ENCODE data around the gene TIMP3. TPM values are rescaled to one million over a fixed set of nuclear protein-coding genes. Genes with fewer than 3 reads are reported as not detected.

The TIMP3 gene
- total and polyA plus RNA-seq, 2 of the 4 experiments (the other 2 are of a cell fraction), result 98.8 to 179 TPM

- peaks cover 8% of the 10 kb centered on the region for H3K27me3 ChIP-seq (ENCODE audit: control insufficient read depth, insufficient read depth, low read length)
- H3K4me1 ChIP-seq (ENCODE audit: control insufficient read depth, insufficient read depth, low read length), result no peaks in the 10 kb centered on the region
- H2AK5ac ChIP-seq (ENCODE audit: low read depth, low read length), result no peak overlapping the region
- H2AFZ ChIP-seq (replicated peaks; ENCODE audit: low read length, poor library complexity), result no peak overlapping the region
- no peak overlapping the region for H3K18ac ChIP-seq (ENCODE audit: low read depth, low read length)
- H3K9me3 ChIP-seq (ENCODE audit: control insufficient read depth, insufficient read depth, low read length), result no peaks in the 10 kb centered on the region
- H3K36me3 ChIP-seq (ENCODE audit: control insufficient read depth, insufficient read depth, low read length), result no peaks in the 10 kb centered on the region
- H4K5ac ChIP-seq (ENCODE audit: low read depth, low read length), result no peak overlapping the region
- DNase-seq, result no peak
- no peak overlapping the region for H2BK15ac ChIP-seq (ENCODE audit: low read depth, low read length)
- no peak overlapping the region for H3K4me3 ChIP-seq (ENCODE audit: insufficient read depth, low read depth, low read length)
- H3K4me2 ChIP-seq (ENCODE audit: low read depth, low read length), result no peak overlapping the region
- in situ Hi-C loops (cut with MboI; ENCODE audit: low sequenced_read_pairs) (no loop called here), dilution Hi-C loops (cut with HindIII; ENCODE audit: low sequenced_read_pairs, unreplicated experiment) (no loop called here), intact Hi-C loops (cut with micrococcal nuclease) (no loop called here)
- ChIA-PET CTCF (no interaction called here), POLR2A (ENCODE audit: unreplicated experiment) (no interaction called here)
- TF ChIP-seq RAD21 (IDR thresholded peaks at IDR 0.05; ENCODE audit: low read length), result no peak
- no peak overlapping the region for H2AK9ac ChIP-seq (replicated peaks; ENCODE audit: low read depth, low read length, poor library complexity)
- H4K20me1 ChIP-seq (ENCODE audit: insufficient read depth, low read length), result no peaks in the 10 kb centered on the region
- H2BK5ac ChIP-seq (ENCODE audit: low read depth, low read length, poor library complexity, severe bottlenecking), result no peak overlapping the region
- no peak for ATAC-seq (ENCODE audit: low read depth)
- no peaks in the 10 kb centered on the region for H3K79me1 ChIP-seq (ENCODE audit: low read depth in 1 of 2, low read length in 2 of 2)
- H3K23ac ChIP-seq (ENCODE audit: low read depth, low read length), result no peak overlapping the region
- no peak overlapping the region for H3K56ac ChIP-seq (ENCODE audit: extremely low read depth, insufficient read depth, low read length)
- H3K9me1 ChIP-seq (ENCODE audit: insufficient read depth, low read length), result no peaks in the 10 kb centered on the region
- no peak overlapping the region for H3K14ac ChIP-seq (replicated peaks; ENCODE audit: low read depth, low read length)
- H3K27ac ChIP-seq (ENCODE audit: insufficient read depth, low read length), result no peak overlapping the region
- no peak overlapping the region for H3K9ac ChIP-seq (ENCODE audit: low read depth, low read length)
- H4K8ac ChIP-seq (ENCODE audit: low read depth in 2 of 2, low read length in 2 of 2), result no peak overlapping the region
- no peak overlapping the region for H4K91ac ChIP-seq (ENCODE audit: insufficient read depth, low read depth, low read length)
- no TSS peak for BruUV-seq (replicated peaks)
- WGBS, 2 experiments (ENCODE audit: extremely low coverage in 2 of 2, insufficient read length in 1 of 2), result 70% methylated on average over 2 of the region's 5 CpGs; no CpG with 5 or more reads in 1 of the 2 experiments
- H3K4ac ChIP-seq (ENCODE audit: low read depth, low read length), result no peak overlapping the region
- no peak overlapping the region for H2BK120ac ChIP-seq (ENCODE audit: low read depth, low read length)
- no peak overlapping the region for H2BK20ac ChIP-seq (ENCODE audit: low read depth, low read length)
Measured at GRCh38 chr22:32903507-32903906, 102.0 kb downstream of the TIMP3 start.

Data from IMR-90 (cell line).